COR-L47 (cell line): ENCODE results near the gene NEO1.
"Not testable (repeated sequence)": the region's sequence is repeated elsewhere in the genome, so short reads cannot be mapped to it uniquely, and the experiment has no call there.

Source experiments
- DNase-seq: peaks from one replicate; lab custom pipeline; 2025; lab: John Stamatoyannopoulos, UW

Gene NEO1

DNA sequence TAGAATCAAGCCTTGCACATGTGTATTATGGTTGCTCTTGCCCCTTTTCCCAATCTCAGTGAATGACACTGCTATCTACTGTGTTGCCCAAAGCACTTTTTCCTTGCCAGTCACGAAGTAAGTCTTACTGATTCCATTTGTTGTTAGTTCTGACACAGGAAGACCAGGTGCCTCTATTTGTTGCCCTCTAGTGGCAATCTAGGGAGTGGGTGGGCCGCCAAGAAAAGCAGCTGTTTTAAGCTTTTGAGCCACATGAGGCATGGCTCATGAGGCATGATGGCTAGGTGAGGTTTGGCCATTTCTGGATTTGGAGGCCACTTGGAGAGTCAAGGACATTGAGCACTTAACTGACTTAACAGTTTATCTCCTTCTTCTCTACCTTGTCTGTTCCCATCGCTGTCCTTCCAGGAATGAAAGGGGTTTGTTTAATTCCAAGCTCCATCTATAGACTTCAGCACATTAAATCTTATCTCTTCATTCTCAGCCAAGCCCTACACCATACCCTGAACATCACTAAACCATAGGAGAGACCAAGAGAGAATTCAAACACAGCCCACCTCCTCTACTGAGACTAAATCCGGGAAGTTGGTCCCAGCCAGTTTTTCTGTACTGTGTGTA lies 213.4 kb downstream of the NEO1 start:
- peak; percentile 29 for DNase-seq

GRCh38 chr15:73268457-73268856 lies 216.2 kb downstream of the NEO1 start:
- no peak for DNase-seq

GRCh38 chr15:73270366-73271097 lies 218.3 kb downstream of the NEO1 start:
- DNase-seq, result no peak

DNA sequence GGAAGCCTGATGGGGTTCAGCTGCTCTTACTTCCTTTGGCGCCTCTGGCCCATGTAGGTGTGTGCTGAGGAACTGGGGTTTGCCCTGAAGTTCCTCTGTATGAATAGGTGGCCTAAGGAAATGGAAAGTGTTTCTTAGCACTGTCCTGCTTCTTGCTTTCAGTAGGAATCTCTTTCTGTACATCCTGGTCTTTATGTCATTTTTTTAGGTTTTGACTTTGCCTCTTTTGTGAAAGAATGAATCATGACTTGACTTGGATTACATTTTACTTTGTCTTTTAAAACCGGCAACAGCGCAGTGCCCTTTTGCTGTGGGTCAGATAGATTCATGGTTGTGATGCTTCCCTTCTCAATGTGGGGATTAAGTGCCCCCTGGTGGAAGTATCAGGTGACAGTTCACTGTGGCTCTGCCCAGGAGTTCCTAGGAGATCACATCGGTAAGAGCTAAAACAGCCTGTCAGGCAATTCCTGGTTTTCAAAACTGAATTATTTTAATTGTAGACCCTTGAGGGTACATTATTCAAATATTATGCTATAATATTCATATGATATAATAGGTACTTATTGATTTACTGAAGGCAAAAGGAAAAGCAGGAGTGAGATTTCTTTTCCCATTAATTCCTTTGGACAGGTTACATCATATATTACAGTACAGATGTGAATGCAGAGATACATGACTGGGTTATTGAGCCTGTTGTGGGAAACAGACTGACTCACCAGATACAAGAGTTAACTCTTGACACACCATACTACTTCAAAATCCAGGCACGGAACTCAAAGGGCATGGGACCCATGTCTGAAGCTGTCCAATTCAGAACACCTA lies 221.1 kb downstream of the NEO1 start:
- peak; percentile 33 for DNase-seq

DNA sequence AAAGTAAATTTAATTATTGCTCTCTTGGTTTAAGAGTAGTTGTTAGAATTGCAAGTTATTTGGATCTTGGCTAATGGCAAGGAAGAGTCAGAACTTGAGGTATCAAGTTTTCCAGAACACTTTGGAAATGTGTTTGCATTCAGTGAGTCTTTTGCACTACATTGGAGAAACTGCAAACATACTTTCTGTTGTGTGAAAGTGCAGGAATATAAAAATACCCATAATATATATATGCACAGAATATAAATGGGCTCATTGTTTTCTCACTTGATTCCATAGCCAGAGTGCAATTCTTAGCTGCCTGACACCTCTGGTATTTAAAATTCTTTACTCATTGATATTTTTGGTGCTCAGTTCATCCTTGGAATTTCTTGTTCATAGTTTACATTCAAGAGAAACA lies 223.6 kb downstream of the NEO1 start:
- DNase-seq, result no peak

DNA sequence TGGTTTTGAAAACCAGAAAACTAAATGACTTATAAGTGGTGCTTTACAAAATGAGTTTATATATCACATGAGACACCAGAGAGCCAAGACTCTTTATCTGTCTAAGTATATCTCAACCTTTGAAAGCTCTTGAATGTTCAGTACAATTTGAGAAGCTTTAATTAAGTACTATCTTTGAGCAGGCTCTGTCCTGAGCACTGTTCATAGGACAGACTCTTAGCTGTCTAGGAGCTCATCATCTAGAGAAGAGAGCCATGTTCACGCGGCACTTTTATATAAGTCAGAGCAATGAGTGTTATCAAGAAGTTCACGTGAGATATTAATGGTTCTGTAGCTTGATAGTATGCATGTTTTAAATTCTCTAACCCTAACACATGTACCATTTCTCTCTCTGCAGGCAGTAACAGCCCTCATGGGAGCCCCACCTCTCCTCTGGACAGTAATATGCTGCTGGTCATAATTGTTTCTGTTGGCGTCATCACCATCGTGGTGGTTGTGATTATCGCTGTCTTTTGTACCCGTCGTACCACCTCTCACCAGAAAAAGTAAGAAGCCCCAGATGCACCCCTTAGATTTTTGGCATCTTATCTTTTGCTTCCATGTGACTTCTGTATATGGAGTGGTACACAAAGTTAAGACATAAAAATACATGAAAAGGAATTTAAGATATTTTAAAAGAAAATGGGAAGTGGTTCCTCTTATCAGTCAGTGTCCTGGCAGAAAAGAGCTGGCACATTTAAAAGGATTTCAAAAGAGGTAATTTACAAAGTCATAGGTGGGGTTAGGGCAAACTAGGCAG lies 230.5 kb downstream of the NEO1 start:
- DNase-seq, result no peak

GRCh38 chr15:73283366-73283962 lies 231.2 kb downstream of the NEO1 start:
- no peak for DNase-seq

DNA sequence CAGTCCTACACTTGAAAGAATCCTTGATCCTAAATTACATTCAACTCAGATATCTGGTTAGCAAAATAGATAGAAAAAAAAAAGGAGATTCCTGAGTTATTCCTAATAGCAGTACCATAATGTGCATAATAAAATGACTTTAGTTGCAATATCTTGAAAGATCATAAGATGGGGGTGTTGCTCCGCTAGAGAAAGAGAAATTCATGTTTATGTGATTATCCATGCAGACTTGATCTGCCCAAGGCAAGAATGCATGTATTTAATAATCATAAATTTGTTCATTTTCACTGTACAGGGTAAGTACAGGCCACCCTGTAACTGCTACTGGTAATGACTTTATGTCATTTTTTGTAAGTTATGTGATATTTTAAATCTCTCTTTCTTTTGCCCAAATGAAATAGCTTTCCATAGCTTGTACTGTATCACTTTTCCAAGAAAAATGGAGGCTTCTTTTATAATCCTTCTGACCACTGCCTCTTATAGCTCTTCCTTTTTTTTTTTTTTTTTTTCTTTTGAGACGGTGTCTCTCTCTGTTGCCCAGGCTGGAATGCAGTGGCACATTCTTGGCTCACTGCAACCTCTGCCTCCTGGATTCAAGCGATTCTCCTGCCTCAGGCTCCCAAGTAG lies 231.9 kb downstream of the NEO1 start:
- no peak for DNase-seq

DNA sequence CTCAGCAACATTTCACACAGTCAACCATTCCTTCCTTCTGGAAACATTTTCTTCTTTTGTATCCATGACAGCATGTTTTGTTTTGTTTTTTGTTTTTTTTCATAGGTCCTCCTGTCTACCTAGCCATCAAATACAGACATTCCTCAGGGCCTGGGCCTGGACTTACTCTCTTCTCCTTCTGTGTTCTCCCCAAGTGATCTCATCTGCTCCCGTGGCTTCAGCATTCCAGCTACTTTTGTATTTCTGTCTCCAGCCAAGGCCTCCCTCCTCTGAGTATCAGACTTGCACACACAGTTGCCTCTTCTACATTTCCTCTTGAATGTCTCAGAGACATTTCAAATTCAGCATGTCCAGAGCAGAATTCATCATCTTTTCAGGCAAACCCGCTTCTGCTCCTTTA lies 234.0 kb downstream of the NEO1 start:
- DNase-seq, result no peak

GRCh38 chr15:73287019-73287418 lies 234.8 kb downstream of the NEO1 start:
- no peak for DNase-seq

GRCh38 chr15:73291441-73291840 lies 239.2 kb downstream of the NEO1 start:
- DNase-seq, result no peak

GRCh38 chr15:73293773-73294172 lies 241.5 kb downstream of the NEO1 start:
- DNase-seq, result no peak

- DNase-seq, result no peak
These were observed 243.5 kb downstream of the NEO1 start for GRCh38 chr15:73295630-73296286.

- DNase-seq, result no peak
These were observed 244.5 kb downstream of the NEO1 start for GRCh38 chr15:73296609-73297353.

DNA sequence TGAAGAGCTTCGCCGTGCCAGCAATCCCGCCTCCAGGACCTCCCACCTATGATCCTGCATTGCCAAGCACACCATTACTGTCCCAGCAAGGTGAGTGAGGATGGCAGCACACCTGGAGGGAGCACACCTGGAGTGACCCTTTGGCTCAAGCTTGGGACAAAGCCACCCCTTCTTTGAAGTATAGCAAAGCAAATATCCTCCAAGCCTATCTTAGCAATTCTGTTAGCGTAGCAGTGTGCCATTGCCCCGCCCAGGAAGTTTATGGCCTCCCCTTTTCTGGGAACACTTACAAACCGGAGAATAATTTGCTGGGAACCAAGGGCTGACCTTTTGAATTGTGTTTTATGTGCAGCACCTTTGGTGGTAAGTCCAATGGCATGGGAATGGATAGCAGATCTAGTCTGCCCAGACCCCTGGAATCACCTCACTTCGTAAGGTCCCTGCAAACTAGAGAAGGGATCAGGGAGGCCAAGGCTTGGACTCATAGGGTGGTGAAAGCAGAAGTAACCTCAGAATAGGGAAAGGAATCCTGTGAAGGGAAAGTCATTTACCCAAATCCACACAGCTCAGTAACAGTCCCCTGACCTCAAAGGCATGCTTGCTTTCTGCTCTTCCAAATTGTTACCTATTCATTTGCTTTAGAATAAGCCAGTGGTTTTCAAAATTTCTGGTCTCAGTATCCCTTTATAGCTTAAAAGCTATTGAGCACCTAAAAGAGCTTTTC lies 246.4 kb downstream of the NEO1 start:
- no peak for DNase-seq

- DNase-seq, result not testable (repeated sequence)
These were observed 248.0 kb downstream of the NEO1 start for GRCh38 chr15:73300286-73300685.

GRCh38 chr15:73303636-73304035 lies 251.4 kb downstream of the NEO1 start:
- no peak for DNase-seq

- peak; percentile 89 for DNase-seq
These were observed 253.3 kb downstream of the NEO1 start for GRCh38 chr15:73305331-73306211.
